ENCODE results near the gene OR2B2.

The OR2B2 gene

DNA sequence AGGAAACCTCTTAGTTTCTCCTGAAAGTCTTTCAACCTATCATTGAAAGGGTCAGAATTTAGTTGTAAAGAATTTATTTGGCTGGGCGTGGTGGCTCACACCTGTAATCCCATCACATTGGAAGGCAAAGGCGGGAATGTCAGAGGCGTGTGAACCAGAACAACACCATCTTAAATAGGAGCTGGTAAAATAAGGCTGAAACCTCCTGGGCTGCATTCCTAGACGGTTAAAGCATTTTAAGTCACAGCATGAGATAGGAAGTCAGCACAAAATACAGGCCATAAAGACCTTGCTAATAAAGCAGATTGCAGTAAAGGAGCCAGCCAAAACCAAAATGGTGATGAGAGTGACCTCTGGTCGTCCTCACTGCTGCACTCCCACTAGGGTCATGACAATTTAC lies 29.6 kb downstream of the OR2B2 start:
- Histone ChIP-seq H3K79me2 (ENCODE audit: insufficient read depth, low read length) (no peaks in the 10 kb centered on the region), H3K36me3 (ENCODE audit: insufficient read depth, low read length) (no peaks in the 10 kb centered on the region), H2AFZ (ENCODE audit: low read length) (no peak overlapping the region), H3F3A (ENCODE audit: low read depth) (no peaks in the 10 kb centered on the region), H3K4me3 (ENCODE audit: low read length, poor library complexity, severe bottlenecking) (no peak overlapping the region), H3K4me1 (ENCODE audit: insufficient read depth, low read length, poor library complexity, severe bottlenecking) (no peaks in the 10 kb centered on the region), H3K9me2 (replicated peaks; ENCODE audit: low read depth, low read length) (no peaks in the 10 kb centered on the region), H4K20me1 (ENCODE audit: insufficient read depth, low read length, poor library complexity, severe bottlenecking) (no peaks in the 10 kb centered on the region), H3K9me3 (ENCODE audit: insufficient read depth, low read depth, low read length) (no peaks in the 10 kb centered on the region), H3K4me2 (ENCODE audit: low read depth, low read length, poor library complexity, severe bottlenecking) (no peak overlapping the region), H3K9ac (ENCODE audit: low read depth, low read length, poor library complexity, severe bottlenecking) (no peak overlapping the region), H3K27me3 (ENCODE audit: insufficient read depth, low read length, poor library complexity, severe bottlenecking) (no peaks in the 10 kb centered on the region)
- no peak for TF ChIP-seq EZH2phosphoT487 (IDR thresholded peaks at IDR 0.05; ENCODE audit: borderline replicate concordance)
- TF ChIP-seq, protein P1, sequence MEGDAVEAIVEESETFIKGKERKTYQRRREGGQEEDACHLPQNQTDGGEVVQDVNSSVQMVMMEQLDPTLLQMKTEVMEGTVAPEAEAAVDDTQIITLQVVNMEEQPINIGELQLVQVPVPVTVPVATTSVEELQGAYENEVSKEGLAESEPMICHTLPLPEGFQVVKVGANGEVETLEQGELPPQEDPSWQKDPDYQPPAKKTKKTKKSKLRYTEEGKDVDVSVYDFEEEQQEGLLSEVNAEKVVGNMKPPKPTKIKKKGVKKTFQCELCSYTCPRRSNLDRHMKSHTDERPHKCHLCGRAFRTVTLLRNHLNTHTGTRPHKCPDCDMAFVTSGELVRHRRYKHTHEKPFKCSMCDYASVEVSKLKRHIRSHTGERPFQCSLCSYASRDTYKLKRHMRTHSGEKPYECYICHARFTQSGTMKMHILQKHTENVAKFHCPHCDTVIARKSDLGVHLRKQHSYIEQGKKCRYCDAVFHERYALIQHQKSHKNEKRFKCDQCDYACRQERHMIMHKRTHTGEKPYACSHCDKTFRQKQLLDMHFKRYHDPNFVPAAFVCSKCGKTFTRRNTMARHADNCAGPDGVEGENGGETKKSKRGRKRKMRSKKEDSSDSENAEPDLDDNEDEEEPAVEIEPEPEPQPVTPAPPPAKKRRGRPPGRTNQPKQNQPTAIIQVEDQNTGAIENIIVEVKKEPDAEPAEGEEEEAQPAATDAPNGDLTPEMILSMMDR (conservative IDR thresholded peaks at IDR 0.05; ENCODE audit: low read length) = no peak

DNA sequence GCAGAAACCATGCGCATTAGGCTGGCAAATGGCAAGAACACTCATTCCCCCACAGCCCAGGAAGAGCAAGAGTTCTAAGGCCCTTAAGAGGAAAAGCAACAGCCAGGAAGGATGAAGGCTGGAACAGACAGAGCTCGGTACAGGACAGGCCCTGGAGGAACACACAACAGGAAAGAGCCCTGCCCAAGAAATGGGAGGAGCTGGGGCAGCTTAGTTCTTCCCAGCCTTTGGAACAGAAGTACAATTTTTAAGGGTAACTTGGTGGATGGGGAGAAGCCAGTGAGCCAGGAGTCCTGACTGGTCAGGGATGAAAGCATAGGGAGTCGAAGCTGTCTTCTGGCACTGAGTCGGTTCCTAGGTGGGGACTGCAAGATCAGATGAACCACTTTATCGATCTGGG lies 32.4 kb downstream of the OR2B2 start:
- Histone ChIP-seq H3K4me3 (ENCODE audit: low read length, poor library complexity, severe bottlenecking) (no peak overlapping the region), H3K79me2 (ENCODE audit: insufficient read depth, low read length) (no peaks in the 10 kb centered on the region), H3K4me2 (ENCODE audit: low read depth, low read length, poor library complexity, severe bottlenecking) (no peak overlapping the region), H3F3A (ENCODE audit: low read depth) (no peaks in the 10 kb centered on the region), H3K36me3 (ENCODE audit: insufficient read depth, low read length) (no peaks in the 10 kb centered on the region), H4K20me1 (ENCODE audit: insufficient read depth, low read length, poor library complexity, severe bottlenecking) (no peaks in the 10 kb centered on the region), H2AFZ (ENCODE audit: low read length) (0 out of 2 replicates have a peak overlapping the region, but pooled peaks have one; percentile 49), H3K9me2 (replicated peaks; ENCODE audit: low read depth, low read length) (no peaks in the 10 kb centered on the region), H3K9me3 (ENCODE audit: insufficient read depth, low read depth, low read length) (no peaks in the 10 kb centered on the region), H3K9ac (ENCODE audit: low read depth, low read length, poor library complexity, severe bottlenecking) (peak overlapping the region; percentile 36), H3K27me3 (ENCODE audit: insufficient read depth, low read length, poor library complexity, severe bottlenecking) (no peaks in the 10 kb centered on the region), H3K4me1 (ENCODE audit: insufficient read depth, low read length, poor library complexity, severe bottlenecking) (no peaks in the 10 kb centered on the region)
- TF ChIP-seq EZH2phosphoT487 (IDR thresholded peaks at IDR 0.05; ENCODE audit: borderline replicate concordance) = no peak
- TF ChIP-seq, protein P1 (conservative IDR thresholded peaks at IDR 0.05; ENCODE audit: low read length) = no peak

DNA sequence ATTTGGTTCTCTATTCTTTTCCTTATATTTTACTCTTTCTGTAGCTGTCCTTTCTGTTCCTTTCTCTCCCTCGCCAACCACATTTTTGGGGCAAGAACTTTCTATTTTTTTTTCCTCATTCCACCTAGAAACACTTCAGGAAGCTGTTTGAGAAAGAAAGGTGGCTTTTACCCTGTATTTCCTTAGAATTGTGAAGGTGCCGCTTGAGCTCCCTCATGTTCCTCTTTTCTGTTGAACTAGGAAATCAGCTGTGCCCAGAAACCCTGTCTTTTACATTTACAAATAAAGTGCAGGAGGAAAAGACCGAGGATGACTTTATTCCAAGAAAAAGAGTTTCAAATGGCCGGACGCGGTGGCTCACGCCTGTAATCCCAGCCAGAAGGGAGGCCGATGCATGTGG lies 38.2 kb downstream of the OR2B2 start:
- Histone ChIP-seq H3K9me2 (replicated peaks; ENCODE audit: low read depth, low read length) (no peaks in the 10 kb centered on the region), H3K4me1 (ENCODE audit: insufficient read depth, low read length, poor library complexity, severe bottlenecking) (peaks cover 39% of the 10 kb centered on the region), H3K36me3 (ENCODE audit: insufficient read depth, low read length) (no peaks in the 10 kb centered on the region), H3K4me2 (ENCODE audit: low read depth, low read length, poor library complexity, severe bottlenecking) (peak overlapping the region; percentile 86), H3K9ac (ENCODE audit: low read depth, low read length, poor library complexity, severe bottlenecking) (peak overlapping the region; percentile 96), H3K9me3 (ENCODE audit: insufficient read depth, low read depth, low read length) (no peaks in the 10 kb centered on the region), H3K4me3 (ENCODE audit: low read length, poor library complexity, severe bottlenecking) (peak overlapping the region; percentile 82), H2AFZ (ENCODE audit: low read length) (peak overlapping the region; percentile 47; the same call in 1 of the 2 replicates), H3F3A (ENCODE audit: low read depth) (peaks cover 25% of the 10 kb centered on the region), H3K79me2 (ENCODE audit: insufficient read depth, low read length) (no peaks in the 10 kb centered on the region), H3K27me3 (ENCODE audit: insufficient read depth, low read length, poor library complexity, severe bottlenecking) (no peaks in the 10 kb centered on the region), H4K20me1 (ENCODE audit: insufficient read depth, low read length, poor library complexity, severe bottlenecking) (no peaks in the 10 kb centered on the region)
- TF ChIP-seq, protein P1 (conservative IDR thresholded peaks at IDR 0.05; ENCODE audit: low read length) = no peak
- TF ChIP-seq EZH2phosphoT487 (IDR thresholded peaks at IDR 0.05; ENCODE audit: borderline replicate concordance) = no peak

Data from Loucy (cell line).